B cell (primary cell): ENCODE data around the gene DBET. TPM values are rescaled to one million over a fixed set of nuclear protein-coding genes. Genes with fewer than 3 reads are reported as not detected.
"Not testable (repeated sequence)": the region's sequence is repeated elsewhere in the genome, so short reads cannot be mapped to it uniquely, and the experiment has no call there.

Source experiments
- ATAC-seq: fragments of 200-7000 bp; cut with Tn5 transposase; one replicate; pipeline ENCODE4 v1.10.0; 2021; ENCODE audit warnings: low read depth, mild to moderate bottlenecking, moderate number of reproducible peaks, moderate library complexity
- CTCF ChIA-PET: fragments of 350-600 bp; sonication (Branson Sonifier 250); formaldehyde crosslinking; loops from one replicate; lab custom pipeline; 2021; ENCODE audit warnings: antibody characterized with exemption, inconsistent platforms; lab: Charles Lee
- POLR2A ChIA-PET: fragments of 350-600 bp; sonication (Branson Sonifier 250); formaldehyde crosslinking; loops from one replicate; lab custom pipeline; 2021; ENCODE audit warnings: antibody characterized with exemption; lab: Charles Lee
- DNase-seq: peaks from one replicate; pipeline ENCODE4 v3.0.0; 2013
- H2AFZ ChIP-seq: 2 replicates; pipeline ENCODE4 v1.6.1; 2012; ENCODE audit warnings: mild to moderate bottlenecking, low read depth, low read length; ENCODE audit not compliant: insufficient read depth, poor library complexity, severe bottlenecking
- H3K27ac ChIP-seq, 2 donors: 1 replicate in 1 of 2; 2 replicates in 1 of 2; pipeline ENCODE4 v1.5.1; 2012 to 2013; ENCODE audit warnings: low read length in 2 of 2, mild to moderate bottlenecking in 2 of 2, moderate library complexity in 1 of 2
- H3K27me3 ChIP-seq, 4 experiments: fragments of 200-600 bp in 1 of 4; sonication (generic) in 1 of 4; replicated peaks in 1 of 4; 1 replicate in 2 of 4; 2 replicates in 2 of 4; pipeline versions ENCODE4 v1.6.1 to v1.7.0; 2013 to 2016; ENCODE audit warnings: low read length in 3 of 4, mild to moderate bottlenecking in 2 of 4, mixed read lengths in 1 of 4, moderate library complexity in 1 of 4; ENCODE audit not compliant: insufficient read depth in 4 of 4, control insufficient read depth in 3 of 4; ENCODE audit errors: control extremely low read depth in 1 of 4
- H3K36me3 ChIP-seq, 2 experiments: replicated peaks in 1 of 2; 1 replicate in 1 of 2; 2 replicates in 1 of 2; pipeline versions ENCODE4 v1.6.1 to v1.7.1; 2013; ENCODE audit warnings: low read length in 1 of 2; ENCODE audit not compliant: insufficient read depth in 2 of 2, control insufficient read depth in 1 of 2; ENCODE audit errors: control extremely low read depth in 1 of 2, extremely low read depth in 1 of 2
- H3K4me1 ChIP-seq, 2 donors: fragments of 200-600 bp in 1 of 2; sonication (generic) in 1 of 2; 1 replicate in 1 of 2; 2 replicates in 1 of 2; pipeline versions ENCODE4 v1.5.1 to v1.6.1; 2013 to 2017; ENCODE audit warnings: low read length in 2 of 2; ENCODE audit not compliant: control insufficient read depth in 2 of 2, insufficient read depth in 2 of 2
- H3K4me2 ChIP-seq: replicated peaks from 2 replicates; pipeline ENCODE3; 2012; ENCODE audit warnings: mild to moderate bottlenecking, low read depth, low read length; ENCODE audit not compliant: poor library complexity, severe bottlenecking
- H3K4me3 ChIP-seq, 5 experiments: fragments of 200-600 bp in 1 of 5; sonication (generic) in 1 of 5; 1 replicate in 3 of 5; 2 replicates in 2 of 5; pipeline versions ENCODE4 v1.5.1 to v1.7.0; 2011 to 2016; ENCODE audit warnings: low read length in 4 of 5, mild to moderate bottlenecking in 4 of 5, low read depth in 2 of 5, control low read depth in 1 of 5, moderate library complexity in 1 of 5; ENCODE audit not compliant: insufficient read depth in 1 of 5; ENCODE audit errors: control extremely low read depth in 1 of 5, extremely low read depth in 1 of 5
- H3K79me2 ChIP-seq: fragments of 200-600 bp; sonication (generic); one replicate; pipeline ENCODE4 v1.6.0; 2016; ENCODE audit warnings: low read length; ENCODE audit not compliant: control insufficient read depth, insufficient read depth
- H3K9ac ChIP-seq: fragments of 200-600 bp; sonication (generic); 2 replicates; pipeline ENCODE4 v1.6.1; 2017; ENCODE audit warnings: mild to moderate bottlenecking, low read length, moderate library complexity
- H3K9me3 ChIP-seq, 3 donors: one replicate each; pipeline versions ENCODE4 v1.6.1 to v1.7.1; 2013; ENCODE audit warnings: low read length in 2 of 3; ENCODE audit not compliant: control insufficient read depth in 2 of 3, insufficient read depth in 1 of 3; ENCODE audit errors: control extremely low read depth in 1 of 3
- H4K20me1 ChIP-seq: 2 replicates; pipeline ENCODE4 v1.6.0; 2012; ENCODE audit warnings: mild to moderate bottlenecking, low read length; ENCODE audit not compliant: insufficient read depth, control insufficient read depth, poor library complexity, severe bottlenecking
- H3K27ac Mint-ChIP-seq: one replicate; pipeline ENCODE4 v1.8.0; 2021; ENCODE audit warnings: mixed read lengths
- H3K27me3 Mint-ChIP-seq: one replicate; pipeline ENCODE4 v1.8.0; 2021; ENCODE audit warnings: mixed read lengths
- H3K4me1 Mint-ChIP-seq: one replicate; pipeline ENCODE4 v1.8.0; 2021; ENCODE audit warnings: mixed read lengths
- H3K4me3 Mint-ChIP-seq: one replicate; pipeline ENCODE4 v1.8.0; 2021; ENCODE audit warnings: mixed read lengths
- H3K9me3 Mint-ChIP-seq: one replicate; pipeline ENCODE4 v1.8.0; 2022; ENCODE audit warnings: mixed read lengths; ENCODE audit not compliant: insufficient read depth
- WGBS: methylation state at CpG from one replicate; pipeline ENCODE4 v1.1.5; 2013; ENCODE audit warnings: missing lambda C conversion rate; ENCODE audit not compliant: insufficient coverage; 5-methylcytosine and 5-hydroxymethylcytosine counted together
- intact Hi-C: fragments of 100-400 bp; cut with micrococcal nuclease; formaldehyde crosslinking; loops from one replicate; pipeline ENCODE4 v1.10.0; 2022
- polyA plus RNA-seq: library from polyadenylated mRNA; depleted of rRNA; stranded (reverse); fragments of >200 nt; gene quantifications from 2 replicates; pipeline ENCODE4 v1.2.3, GENCODE V29; 2012
- total RNA-seq, 2 donors: library from RNA; stranded (reverse); fragments of 120-200 nt in 1 of 2; gene quantifications; 1 replicate in 1 of 2; 2 replicates in 1 of 2; pipeline versions ENCODE4 v1.2.3 to v1.2.4, GENCODE V29; 2013 to 2022

The DBET gene
- total and polyA plus RNA-seq, 2 donors (not counting 1 experiment from before 2014, with no cell fraction given): not detected

DNA sequence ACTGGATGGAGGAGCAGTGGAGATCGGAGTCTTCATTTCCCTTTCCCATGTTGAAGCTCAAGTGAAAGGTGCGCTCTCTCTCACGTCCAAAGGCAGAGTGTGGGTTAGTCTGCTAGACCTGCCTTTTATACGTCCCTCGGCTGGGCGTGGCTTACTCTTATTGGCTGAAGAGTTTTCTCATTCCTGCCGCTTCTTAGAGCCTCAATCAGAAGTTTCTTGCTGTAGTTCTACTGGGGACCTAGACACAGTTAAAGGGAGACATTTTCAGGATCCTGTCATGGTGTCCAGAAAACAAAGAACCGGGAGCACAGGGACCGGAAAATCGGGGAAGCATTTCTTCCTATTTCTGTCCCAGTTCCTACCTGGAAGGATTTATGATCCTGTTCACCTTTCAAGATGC, 37.1 kb upstream of the DBET start, which contains the start of gene FRG2:
Gene FRG2 (minus strand): TSS at position 101 of the 400 bp plus-strand sequence. CDS start 52 bp downstream, at position 49.
- H3K27me3 Mint-ChIP-seq, H3K9ac ChIP-seq, H3K79me2 ChIP-seq, H3K9me3 ChIP-seq, H3K27ac Mint-ChIP-seq, H3K4me3 Mint-ChIP-seq, H3K4me2 ChIP-seq, ATAC-seq, H3K4me1 ChIP-seq, intact Hi-C loops, H3K4me1 Mint-ChIP-seq, H3K9me3 Mint-ChIP-seq, H3K4me3 ChIP-seq, H3K36me3 ChIP-seq, H3K27ac ChIP-seq, DNase-seq, H4K20me1 ChIP-seq, POLR2A ChIA-PET, H3K27me3 ChIP-seq, CTCF ChIA-PET, H2AFZ ChIP-seq: not testable (repeated sequence)
- no CpG with 5 or more reads among the region's 10 CpGs for WGBS

DNA sequence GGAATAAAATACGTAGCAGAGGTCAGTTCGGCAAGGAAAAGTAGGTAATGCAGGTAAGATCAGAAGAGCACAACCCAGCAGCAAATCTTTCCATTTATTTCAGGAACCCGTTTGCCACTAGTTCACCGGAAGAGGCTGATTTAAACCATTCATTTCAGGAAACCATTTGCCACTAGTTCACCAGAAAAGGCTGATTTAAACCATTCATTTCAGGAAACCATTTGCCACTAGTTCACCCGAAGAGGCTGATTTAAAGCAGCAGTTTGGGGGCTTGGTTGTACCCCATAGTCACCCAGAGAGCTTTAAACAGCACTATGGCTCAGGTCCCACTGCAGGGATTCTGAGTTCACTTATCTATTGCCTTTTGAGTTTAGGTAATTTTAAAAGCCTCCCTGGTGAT, 33.0 kb upstream of the DBET start:
- H3K4me3 Mint-ChIP-seq, H3K4me1 ChIP-seq, H3K27me3 Mint-ChIP-seq, H3K27ac Mint-ChIP-seq, H3K4me2 ChIP-seq, DNase-seq, ATAC-seq, H3K27ac ChIP-seq, H3K9me3 Mint-ChIP-seq, H3K36me3 ChIP-seq, H3K4me1 Mint-ChIP-seq, H3K9ac ChIP-seq, H3K4me3 ChIP-seq, H2AFZ ChIP-seq, H4K20me1 ChIP-seq, POLR2A ChIA-PET, H3K27me3 ChIP-seq, CTCF ChIA-PET, H3K79me2 ChIP-seq, H3K9me3 ChIP-seq, intact Hi-C loops: not testable (repeated sequence)
- whole genome bisulfite sequencing: no CpG with 5 or more reads among the region's 5 CpGs
